GM21717 (cell line): Measurements from ENCODE around the gene TSR1.

Experiments used
- ATAC-seq: cut with Tn5 transposase; IDR thresholded peaks from one replicate; pipeline ENCODE4 v1.9.1; 2021; ENCODE audit warnings: mild to moderate bottlenecking, moderate library complexity; ENCODE audit not compliant: unreplicated experiment

TSR1 gene

DNA sequence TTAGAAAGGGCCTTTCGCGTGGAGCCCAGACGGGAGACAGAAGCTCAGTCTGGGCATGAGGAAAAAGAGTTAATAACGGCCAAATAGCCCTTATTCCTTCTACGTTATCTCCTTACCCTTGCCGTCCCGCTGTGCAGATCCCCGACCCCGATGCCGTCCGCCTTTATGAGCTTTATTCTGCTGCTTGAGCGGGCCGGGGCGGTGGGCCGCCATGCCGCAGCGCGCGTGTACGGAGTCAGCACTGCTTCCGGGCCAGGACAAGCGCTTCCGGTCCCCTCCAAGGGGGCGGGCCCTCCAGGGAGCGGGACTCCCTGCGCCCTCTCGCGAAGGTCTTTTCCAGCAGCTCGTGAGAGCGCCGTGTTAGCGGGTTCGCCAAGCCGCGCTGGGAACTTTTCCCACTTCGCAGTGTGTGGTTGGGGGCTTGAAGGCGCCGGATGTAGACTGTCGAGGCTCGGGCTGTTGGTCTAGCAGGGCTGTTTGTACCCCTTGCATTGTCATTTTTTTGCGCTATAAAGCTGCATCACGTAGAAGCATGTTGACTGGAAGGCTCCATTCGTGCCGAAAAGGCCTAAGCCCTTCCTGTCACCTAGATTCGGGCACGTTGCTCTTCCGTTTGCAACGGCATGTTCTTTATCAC lies at the start of gene TSR1:
Gene TSR1, minus strand, starts transcription at position 243 of the 637 bp plus-strand sequence. Its CDS starts 30 bp downstream, at position 213.
- peak; percentile 83 for ATAC-seq

DNA sequence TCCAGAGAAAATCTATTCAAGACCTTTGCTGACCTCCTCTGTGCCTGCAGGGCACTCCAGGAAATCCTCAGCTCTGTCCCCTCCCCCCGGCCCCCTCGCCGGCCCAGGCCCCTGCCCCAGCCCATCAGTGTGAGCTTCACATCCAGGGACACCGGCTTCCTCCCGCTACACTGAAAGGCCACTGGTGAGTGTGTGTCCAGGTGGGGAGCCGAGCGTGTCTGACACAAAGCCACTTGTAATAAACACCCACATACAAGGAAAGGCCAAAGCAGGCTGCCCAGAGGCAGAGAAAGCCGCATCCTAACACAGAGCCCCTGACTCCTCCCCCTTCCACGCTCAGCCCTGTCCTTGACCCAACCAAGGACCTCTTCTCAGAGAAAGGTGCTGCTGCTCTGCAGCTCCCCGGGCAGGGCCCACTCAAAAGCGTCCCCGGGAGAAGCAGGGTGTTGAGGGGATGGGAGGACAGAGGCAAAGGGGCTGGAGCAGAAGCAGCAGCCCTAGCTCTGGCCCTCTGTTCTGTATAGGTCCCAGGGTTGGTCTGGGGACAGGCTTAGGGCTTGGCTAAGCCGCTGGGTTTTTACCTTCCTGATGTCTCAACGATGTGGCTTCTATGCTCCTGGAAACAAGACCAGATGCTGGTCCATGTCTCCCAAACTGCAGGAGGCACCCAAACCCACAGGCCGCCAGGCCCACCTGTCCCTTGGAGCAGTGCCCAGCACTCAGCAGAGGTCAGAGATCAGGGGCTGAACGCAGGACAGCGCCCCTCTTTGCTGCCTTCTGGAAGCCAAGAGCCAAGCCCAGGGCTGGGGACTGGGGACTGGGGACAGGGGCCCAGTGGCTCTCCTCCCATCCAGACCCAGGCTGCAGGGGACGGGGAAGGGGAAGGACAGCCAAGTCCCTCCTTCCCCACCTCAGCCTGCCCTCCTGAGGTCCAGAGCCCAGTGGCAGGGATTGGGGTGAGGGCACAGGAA lies 49.3 kb upstream of the TSR1 start:
- ATAC-seq, result no peak

DNA sequence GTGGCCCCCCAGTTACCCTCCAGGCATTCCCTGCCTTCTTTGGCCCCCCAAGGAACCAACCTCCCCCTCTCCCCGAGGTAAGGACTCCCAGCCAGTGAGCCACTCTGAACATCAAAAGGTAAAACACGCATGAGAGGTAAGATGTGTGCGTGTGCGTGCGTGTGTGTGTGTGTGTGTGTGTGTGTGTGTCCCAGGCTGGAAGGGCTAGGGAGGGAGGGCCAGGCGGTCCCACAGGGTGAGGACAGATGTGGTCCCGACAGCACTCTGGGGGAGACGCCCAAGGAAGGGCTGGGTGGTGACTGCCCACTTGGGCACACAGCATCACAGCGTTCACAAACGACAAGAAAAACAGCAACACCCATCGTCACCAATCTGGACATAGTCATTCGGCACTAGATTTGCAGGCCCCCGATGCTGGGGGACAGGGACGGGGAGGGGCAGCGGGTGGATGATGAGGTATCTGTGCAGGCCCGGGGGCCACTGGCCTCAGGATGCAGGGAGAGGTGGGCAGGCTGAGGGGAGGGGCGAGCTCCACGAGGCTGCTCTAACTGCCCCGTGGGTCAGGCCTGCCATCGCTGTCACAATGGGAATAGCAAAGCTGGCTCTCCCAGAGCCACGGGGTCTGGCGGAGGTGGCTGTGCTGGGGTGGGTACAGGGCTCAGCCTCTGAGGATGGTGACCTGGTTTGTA lies 48.3 kb upstream of the TSR1 start:
- ATAC-seq, result no peak

DNA sequence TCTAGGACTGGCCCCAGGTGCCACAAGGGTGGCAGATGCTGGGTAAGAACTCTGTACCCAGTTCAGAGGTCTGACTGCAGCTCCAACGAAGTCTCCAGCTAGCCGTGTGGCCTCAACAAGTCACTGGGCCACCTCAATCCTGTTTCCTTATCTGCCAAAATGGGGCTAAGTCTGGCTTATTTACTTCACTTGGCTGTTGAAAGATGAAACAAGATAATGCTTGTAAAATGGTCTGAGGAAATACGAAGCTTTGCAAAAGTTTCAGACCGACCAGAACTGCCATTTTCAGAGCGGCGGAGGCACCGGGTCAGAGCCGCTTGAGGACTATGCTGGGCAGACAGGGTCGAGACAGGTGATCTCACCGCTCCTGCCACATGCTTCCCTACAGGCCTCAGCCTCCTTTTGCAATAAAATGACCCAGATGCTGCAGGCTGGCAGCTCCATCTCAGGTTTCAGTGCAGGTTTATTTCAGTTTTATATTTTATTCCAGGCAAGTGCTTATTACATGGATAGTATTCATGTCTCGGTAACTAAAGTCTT lies 47.4 kb upstream of the TSR1 start:
- no peak for ATAC-seq

DNA sequence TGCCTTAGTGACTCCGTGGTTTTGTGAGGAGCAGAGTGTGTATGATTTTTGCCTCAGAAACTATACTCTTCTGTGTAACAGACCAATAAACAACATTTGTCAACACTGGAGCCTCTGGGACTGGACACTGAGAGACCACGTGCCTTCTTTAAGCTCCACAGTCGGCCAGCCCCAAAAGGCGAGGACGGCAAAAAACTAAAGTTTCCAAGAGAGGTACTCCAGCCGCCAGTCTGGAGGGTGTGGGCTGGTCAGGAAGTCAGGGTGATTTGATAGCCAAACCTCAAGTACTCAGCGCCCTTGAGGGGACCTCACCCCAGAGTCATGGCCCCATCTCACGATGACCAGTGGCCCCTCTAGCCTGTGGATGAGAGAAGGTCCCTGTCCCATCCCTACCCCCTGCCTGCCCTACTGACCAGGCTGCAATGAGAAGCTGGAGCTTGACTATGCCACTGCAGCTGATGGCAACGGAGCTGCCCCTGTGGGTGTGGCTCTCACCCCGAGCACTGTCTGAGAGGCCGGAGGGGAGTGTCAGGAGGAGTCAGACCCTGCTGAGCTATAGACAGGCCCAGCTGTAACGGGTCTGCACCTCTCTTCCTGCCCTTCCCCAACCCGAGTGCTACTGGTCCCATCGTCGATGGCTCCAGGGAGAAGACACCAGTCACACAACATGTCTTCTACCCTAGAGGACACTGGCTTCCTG lies 44.8 kb upstream of the TSR1 start:
- no peak for ATAC-seq

DNA sequence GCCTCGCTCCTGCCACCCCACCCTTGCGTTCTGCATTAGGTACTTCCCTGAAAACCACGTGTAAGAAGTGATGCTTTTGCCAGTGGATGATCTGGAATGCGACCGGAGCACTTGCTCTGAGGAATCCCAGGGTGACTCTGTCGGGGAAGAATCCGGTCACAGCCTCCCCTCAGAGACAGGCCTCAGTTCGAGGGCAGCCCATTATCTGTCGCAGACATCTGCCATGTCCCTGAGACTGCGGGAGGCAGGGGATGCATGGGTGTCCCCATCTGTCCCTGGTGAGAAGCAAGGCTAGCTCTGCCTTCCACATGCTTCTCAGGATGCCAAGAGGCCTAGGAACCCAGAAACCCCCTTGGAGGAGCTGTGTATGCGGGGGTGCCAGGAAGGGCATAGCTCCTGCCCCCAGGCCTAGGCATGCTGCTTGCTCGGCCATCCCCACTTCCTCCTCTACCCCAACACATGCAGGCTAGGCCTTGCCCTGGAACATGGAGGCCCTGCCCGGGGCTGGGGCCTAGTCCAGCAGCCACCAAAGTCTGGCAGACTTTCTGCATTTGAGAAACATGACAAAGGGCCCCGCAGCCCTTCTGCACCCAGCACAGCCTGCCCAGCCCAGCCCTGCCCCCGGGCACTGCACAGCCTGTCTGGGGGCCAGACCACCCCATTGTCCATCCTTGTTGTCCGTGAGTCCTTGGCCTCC lies 44.1 kb upstream of the TSR1 start:
- ATAC-seq, result no peak

DNA sequence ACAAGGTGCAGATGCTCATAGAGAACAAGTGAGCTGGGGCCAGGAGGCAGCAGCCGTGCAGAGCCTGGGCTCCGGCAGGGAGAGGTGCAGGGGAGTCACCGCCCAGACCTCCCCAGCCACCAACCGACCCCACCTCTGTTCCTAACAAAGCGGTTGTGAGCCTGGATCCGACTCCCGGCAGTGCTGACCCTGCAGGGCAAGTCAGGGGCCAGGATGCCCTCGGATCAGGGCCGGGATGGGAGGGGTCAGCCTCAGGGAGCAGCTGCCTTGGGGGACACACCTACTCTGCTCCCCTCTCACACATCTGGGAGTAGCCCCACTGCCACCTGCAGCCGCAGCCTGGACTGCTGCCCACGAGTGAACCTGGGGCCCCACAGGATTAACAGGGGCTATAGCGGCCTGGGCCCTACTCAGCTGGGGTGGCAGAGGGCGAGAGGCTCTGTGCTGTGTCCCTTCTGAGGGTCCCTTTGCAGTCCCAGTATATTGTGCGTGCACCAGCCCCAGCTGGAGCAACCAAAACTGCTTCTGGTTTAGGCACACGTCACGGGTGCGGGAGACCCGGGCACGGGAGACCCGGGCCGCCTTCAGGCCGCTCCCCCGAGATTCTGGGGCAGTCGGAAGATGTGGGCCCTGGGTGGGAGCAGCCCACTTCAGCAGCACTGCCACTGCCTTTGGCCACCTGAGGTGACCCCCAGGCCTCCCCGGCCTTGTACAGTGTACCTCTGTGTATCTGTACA lies 43.4 kb upstream of the TSR1 start:
- ATAC-seq, result no peak

DNA sequence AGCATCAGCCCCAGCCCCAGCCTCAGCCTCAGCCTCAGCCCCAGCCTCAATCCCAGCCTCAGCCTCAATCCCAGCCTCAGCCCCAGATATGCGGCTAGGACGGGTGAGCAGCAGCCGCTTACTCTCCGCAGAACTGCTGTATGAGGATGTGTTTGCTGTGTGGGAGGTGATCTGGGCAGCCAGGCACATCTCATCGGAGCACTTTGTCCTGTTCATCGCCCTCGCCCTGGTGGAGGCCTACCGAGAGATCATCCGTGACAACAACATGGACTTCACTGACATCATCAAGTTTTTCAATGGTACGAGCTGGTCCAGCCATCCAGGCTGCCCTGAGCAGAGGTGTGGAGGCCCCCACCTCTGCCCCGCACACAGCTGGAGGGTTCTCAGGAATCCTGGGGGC lies 42.6 kb upstream of the TSR1 start:
- no peak for ATAC-seq

DNA sequence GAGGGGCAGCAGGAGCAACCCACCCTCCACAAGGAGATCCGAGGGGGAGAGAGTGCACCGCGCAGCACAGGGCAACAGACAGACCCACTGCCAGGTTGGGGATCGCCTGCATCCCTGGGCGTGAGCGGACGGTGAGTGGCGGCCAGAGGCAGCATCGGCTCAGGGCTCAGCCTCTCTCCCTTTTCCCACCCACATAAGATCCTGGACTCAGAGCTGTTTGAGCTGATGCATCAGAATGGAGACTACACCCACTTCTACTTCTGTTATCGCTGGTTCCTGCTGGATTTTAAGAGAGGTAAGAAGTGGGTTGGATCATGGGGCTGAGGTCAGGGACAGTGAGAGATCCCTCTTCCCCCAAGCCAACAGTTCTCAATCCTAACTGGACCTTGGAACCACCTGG lies 41.4 kb upstream of the TSR1 start:
- ATAC-seq, result no peak

DNA sequence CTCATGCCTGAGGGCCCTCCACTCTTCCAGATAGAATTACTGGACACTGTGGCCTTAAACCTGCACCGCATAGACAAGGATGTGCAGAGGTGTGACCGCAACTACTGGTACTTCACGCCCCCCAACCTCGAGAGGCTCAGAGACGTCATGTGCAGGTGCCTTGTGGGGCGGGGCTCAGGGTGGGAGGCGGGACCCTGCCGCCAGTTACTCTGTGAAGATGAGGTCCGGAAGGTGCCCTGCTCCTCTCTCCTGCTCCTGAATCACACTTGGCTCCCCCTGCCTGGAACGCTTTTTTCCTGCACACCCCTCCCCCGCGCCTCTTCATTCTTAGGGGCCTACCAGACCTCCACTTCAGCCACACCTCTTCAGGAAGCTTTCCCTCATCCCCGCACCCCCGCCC lies 39.9 kb upstream of the TSR1 start:
- no peak for ATAC-seq

DNA sequence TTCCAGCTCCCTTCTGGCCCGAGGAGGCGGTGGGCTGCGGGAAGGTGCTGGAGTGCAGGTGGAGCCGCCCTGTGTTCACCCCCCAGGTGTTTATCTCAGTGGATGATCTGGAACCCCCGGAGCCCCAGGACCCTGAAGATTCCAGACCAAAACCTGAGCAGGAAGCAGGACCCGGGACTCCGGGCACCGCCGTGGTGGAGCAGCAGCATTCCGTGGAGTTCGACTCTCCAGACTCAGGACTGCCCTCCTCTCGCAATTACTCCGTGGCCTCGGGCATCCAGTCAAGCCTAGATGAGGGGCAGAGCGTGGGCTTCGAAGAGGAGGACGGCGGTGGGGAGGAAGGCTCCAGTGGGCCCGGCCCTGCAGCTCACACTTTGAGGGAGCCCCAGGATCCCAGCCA lies 39.1 kb upstream of the TSR1 start:
- ATAC-seq, result no peak

DNA sequence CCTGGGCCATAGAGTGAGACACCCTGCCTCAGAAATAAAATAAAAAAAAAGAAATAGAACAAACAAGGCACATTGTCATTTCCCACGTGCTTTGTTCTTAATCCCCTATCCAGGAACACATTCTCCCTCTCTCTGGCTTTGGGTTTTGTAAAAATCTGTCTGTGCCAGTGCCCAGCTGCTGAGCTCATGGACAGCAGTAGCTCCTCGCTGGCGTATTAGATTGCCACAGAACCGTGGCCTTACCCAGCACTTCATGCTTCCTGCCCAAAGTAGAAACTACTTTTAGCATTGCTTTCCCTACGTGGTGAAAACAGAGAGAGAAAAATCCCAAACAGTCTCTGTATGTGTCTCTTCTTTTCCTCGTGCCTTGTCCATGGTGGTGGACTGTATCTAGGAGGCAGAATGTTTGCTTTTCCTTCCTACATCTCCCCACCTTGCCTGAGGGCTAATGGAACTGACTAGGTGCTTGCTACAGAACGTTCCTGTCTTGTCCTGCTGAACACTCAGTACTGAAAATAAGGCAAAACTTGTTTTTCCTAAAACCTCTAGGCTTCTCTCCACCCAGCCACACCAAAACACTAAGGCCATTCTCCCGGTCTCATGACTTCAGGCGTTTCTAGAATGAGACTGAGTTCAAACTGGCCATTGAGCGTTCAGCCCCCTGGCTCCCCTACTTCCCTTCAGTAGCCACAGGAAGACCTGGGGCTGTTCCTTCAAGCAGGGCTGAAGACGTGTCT lies 38.5 kb upstream of the TSR1 start:
- ATAC-seq, result no peak

DNA sequence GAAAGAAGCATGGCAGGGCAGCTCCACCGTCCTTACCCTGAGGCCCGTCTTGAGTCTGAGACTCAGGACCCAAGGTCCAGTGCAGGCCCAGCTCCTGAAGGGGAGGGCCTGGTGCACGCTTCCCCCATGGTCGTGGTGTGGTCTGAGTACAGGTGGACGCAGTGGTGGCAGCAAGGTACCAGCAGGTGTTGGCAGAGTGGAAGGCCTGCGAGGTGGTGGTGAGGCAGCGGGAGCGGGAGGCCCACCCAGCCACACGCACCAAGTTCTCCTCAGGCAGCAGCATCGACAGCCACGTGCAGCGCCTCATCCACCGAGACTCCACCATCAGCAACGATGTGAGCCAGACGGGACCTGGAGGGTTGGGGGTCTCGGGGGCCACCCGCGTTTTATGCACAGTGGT lies 36.9 kb upstream of the TSR1 start:
- no peak for ATAC-seq

DNA sequence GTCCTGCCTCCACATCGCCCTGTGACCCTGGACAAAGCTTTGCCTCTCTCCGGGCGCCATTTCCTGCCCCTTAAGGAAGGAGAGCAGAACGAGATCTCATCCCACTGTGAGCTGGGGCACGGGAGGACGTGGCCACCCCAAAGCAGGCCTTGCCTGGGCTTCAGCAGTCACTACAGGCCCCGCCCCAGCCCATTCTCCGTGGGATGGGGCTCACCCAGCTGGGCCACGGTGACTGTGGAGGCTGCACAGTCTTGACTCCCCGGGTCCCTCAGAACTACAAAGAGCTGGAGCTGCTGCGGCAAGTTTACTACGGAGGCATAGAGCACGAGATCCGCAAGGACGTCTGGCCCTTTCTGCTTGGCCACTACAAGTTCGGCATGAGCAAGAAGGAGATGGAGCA lies 36.4 kb upstream of the TSR1 start:
- no peak for ATAC-seq

DNA sequence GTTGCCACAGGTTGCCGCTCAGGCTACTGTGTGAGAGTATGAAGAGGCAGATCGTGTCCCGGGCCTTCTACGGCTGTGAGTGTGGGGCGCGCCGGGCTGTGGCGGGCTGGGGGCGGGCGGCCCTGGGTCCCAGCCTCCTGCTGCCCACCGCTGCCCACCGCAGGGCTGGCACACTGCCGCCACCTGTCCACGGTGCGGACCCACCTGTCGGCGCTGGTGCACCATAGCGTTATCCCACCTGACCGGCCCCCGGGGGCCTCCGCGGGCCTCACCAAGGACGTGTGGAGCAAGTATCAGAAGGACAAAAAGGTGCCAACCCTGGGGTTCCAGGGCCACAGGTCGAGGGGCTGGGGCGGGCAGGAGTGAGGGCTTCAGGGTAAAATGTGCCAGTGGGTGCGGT lies 35.9 kb upstream of the TSR1 start:
- ATAC-seq, result no peak

DNA sequence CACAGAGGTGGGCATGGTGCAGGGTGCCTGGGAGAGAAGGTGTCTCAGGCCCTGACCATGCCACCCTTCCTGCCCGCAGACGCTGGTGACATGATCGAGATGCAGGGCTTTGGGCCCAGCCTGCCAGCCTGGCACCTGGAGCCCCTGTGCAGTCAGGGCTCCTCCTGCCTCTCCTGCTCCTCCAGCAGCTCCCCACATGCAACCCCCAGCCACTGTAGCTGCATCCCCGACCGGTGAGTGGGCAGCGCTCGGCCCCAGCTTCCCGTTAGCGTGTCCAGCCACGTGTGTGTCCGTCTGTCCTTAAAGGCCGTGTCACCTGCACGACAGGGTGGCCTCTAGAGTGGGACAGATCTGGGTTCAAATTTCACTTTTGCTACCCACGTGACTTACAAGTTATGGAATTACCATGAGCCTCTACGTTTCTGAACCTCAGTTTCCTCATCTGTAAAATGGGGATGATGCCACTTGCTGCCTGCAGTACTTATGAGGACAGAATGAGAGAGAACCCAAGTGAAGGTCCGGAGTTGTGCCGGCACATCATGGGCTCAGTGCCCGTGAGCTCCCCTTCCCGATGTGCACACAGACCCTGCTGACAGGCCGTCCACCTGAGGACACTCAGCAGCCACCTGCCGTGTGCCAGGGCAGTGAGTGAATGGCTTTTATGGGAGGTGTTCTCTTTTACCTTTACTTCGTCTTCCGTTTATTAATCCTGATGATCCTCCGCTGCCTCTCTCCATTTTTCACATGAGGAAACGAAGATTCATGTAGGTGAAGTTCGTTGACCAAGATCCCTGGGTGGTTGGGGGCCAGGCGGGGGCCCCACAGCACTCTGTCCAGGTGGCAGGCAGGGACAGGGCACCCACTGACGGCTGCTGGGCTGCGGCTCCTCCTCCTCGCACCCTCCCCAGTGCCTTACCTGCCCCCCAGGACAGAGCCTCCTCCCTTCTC lies 35.2 kb upstream of the TSR1 start:
- ATAC-seq, result no peak

DNA sequence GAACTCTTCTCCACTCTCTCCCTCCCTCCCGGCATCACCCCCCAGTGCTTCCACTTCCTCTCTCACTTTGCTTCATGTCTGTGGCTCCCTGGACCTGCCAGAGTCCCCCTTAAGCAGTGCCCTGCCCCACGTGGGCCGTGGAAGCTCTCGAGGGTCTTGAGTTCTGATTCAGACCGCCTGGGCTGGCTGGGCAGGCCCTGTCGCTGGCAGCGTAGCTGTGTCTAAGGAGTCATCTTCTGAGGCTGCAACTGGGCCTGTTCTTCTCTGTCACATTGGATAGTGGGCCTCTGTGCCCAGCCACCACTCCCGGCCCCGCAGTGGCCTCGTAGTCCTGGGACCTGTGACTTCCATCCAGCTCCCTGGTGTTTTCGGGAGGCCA lies 33.9 kb upstream of the TSR1 start:
- no peak for ATAC-seq
